ENCODE measurements around the gene FERMT1.

FERMT1 gene

GRCh38 chr20:6094565-6094964 is 28.3 kb downstream of the FERMT1 start:
- ATAC-seq, result no peak
- no peak for TF ChIP-seq TSHZ2 (CRISPR knock-in tag; IDR thresholded peaks at IDR 0.05)
- TF ChIP-seq ZFP3 (CRISPR knock-in tag; IDR thresholded peaks at IDR 0.05), result no peak
- TF ChIP-seq RARB (CRISPR knock-in tag; IDR thresholded peaks at IDR 0.05), result no peak
- no peak for TF ChIP-seq OSR1 (CRISPR knock-in tag; IDR thresholded peaks at IDR 0.05)
- no peak for TF ChIP-seq PPARA (CRISPR knock-in tag; IDR thresholded peaks at IDR 0.05; ENCODE audit: borderline replicate concordance)
- TF ChIP-seq SNAI2 (CRISPR knock-in tag; IDR thresholded peaks at IDR 0.05), result no peak
- TF ChIP-seq ZNF8 (CRISPR knock-in tag; IDR thresholded peaks at IDR 0.05), result no peak
- TF ChIP-seq ESRRG (CRISPR knock-in tag; IDR thresholded peaks at IDR 0.05), result no peak
- no peak for TF ChIP-seq TOX (CRISPR knock-in tag; IDR thresholded peaks at IDR 0.05; ENCODE audit: borderline replicate concordance)
- TF ChIP-seq POU6F1 (CRISPR knock-in tag; IDR thresholded peaks at IDR 0.05; ENCODE audit: borderline replicate concordance, low read depth), result no peak
- no peak for TF ChIP-seq ISL1 (CRISPR knock-in tag; IDR thresholded peaks at IDR 0.05)
- TF ChIP-seq ARNTL (CRISPR knock-in tag; IDR thresholded peaks at IDR 0.05; ENCODE audit: borderline replicate concordance, low read depth), result no peak

GRCh38 chr20:6094063-6094462 is 28.8 kb downstream of the FERMT1 start:
- no peak for TF ChIP-seq GLIS3 (CRISPR knock-in tag; IDR thresholded peaks at IDR 0.05)
- no peak for TF ChIP-seq TCF4 (CRISPR knock-in tag; IDR thresholded peaks at IDR 0.05; ENCODE audit: borderline replicate concordance)
- no peak for TF ChIP-seq ZFP30 (CRISPR knock-in tag; IDR thresholded peaks at IDR 0.05)
- no peak for TF ChIP-seq ESRRG (CRISPR knock-in tag; IDR thresholded peaks at IDR 0.05)
- no peak for TF ChIP-seq ARNTL (CRISPR knock-in tag; IDR thresholded peaks at IDR 0.05; ENCODE audit: borderline replicate concordance, low read depth)
- TF ChIP-seq ZNF70 (CRISPR knock-in tag; IDR thresholded peaks at IDR 0.05), result no peak
- no peak for TF ChIP-seq BACH2 (CRISPR knock-in tag; IDR thresholded peaks at IDR 0.05; ENCODE audit: borderline replicate concordance)
- no peak for TF ChIP-seq POU6F1 (CRISPR knock-in tag; IDR thresholded peaks at IDR 0.05; ENCODE audit: borderline replicate concordance, low read depth)
- TF ChIP-seq TSHZ2 (CRISPR knock-in tag; IDR thresholded peaks at IDR 0.05), result no peak
- TF ChIP-seq ZNF565 (CRISPR knock-in tag; conservative IDR thresholded peaks at IDR 0.05; ENCODE audit: low read depth), result no peak
- no peak for TF ChIP-seq ISL1 (CRISPR knock-in tag; IDR thresholded peaks at IDR 0.05)
- no peak for TF ChIP-seq PATZ1 (CRISPR knock-in tag; IDR thresholded peaks at IDR 0.05; ENCODE audit: borderline replicate concordance)
- no peak for ATAC-seq

GRCh38 chr20:6091661-6092060 is 31.2 kb downstream of the FERMT1 start:
- ATAC-seq, result no peak
- TF ChIP-seq PPARA (CRISPR knock-in tag; IDR thresholded peaks at IDR 0.05; ENCODE audit: borderline replicate concordance) (no peak), ZNF70 (CRISPR knock-in tag; IDR thresholded peaks at IDR 0.05) (no peak), ESRRG (CRISPR knock-in tag; IDR thresholded peaks at IDR 0.05) (no peak), ISL1 (CRISPR knock-in tag; IDR thresholded peaks at IDR 0.05) (no peak), OSR1 (CRISPR knock-in tag; IDR thresholded peaks at IDR 0.05) (no peak), PATZ1 (CRISPR knock-in tag; IDR thresholded peaks at IDR 0.05; ENCODE audit: borderline replicate concordance) (no peak), ARNTL (CRISPR knock-in tag; IDR thresholded peaks at IDR 0.05; ENCODE audit: borderline replicate concordance, low read depth) (no peak), BACH2 (CRISPR knock-in tag; IDR thresholded peaks at IDR 0.05; ENCODE audit: borderline replicate concordance) (no peak), ZFP30 (CRISPR knock-in tag; IDR thresholded peaks at IDR 0.05) (no peak), ZNF8 (CRISPR knock-in tag; IDR thresholded peaks at IDR 0.05) (no peak), POU6F1 (CRISPR knock-in tag; IDR thresholded peaks at IDR 0.05; ENCODE audit: borderline replicate concordance, low read depth) (no peak), TOX (CRISPR knock-in tag; IDR thresholded peaks at IDR 0.05; ENCODE audit: borderline replicate concordance) (no peak), CSDC2 (CRISPR knock-in tag; IDR thresholded peaks at IDR 0.05) (no peak), TCF4 (CRISPR knock-in tag; IDR thresholded peaks at IDR 0.05; ENCODE audit: borderline replicate concordance) (no peak)

All from SK-N-SH treated with all-trans-retinoic acid at 6 μM for 48 hours (cell line).